DOHH2 (cell line): ENCODE results near the gene PHF21B.

ENCODE experiments used
- H3F3A ChIP-seq: fragments of 200-600 bp; sonication (generic), shearing (Covaris generic); 2 replicates; pipeline ENCODE4 v1.6.0; 2016; ENCODE audit warnings: antibody characterized with exemption, mild to moderate bottlenecking; ENCODE audit not compliant: control insufficient read depth, insufficient read depth
- H3K27ac ChIP-seq: fragments of 200-600 bp; sonication (generic); 2 replicates; pipeline ENCODE4 v1.5.1; 2014; ENCODE audit warnings: low read depth, mild to moderate bottlenecking, low read length, moderate library complexity
- H3K27me3 ChIP-seq: fragments of 200-600 bp; sonication (generic); 2 replicates; pipeline ENCODE4 v1.6.1; 2014; ENCODE audit warnings: mild to moderate bottlenecking, low read length, mixed read lengths; ENCODE audit not compliant: control insufficient read depth
- H3K36me3 ChIP-seq: fragments of 200-600 bp; sonication (generic); 2 replicates; pipeline ENCODE4 v1.6.1; 2014; ENCODE audit warnings: mild to moderate bottlenecking, low read length, moderate library complexity, mixed read lengths; ENCODE audit not compliant: control insufficient read depth
- H3K4me1 ChIP-seq: fragments of 200-600 bp; sonication (generic); 2 replicates; pipeline ENCODE4 v1.6.1; 2014; ENCODE audit warnings: mild to moderate bottlenecking, low read length, mixed read lengths; ENCODE audit not compliant: control insufficient read depth
- H3K4me2 ChIP-seq: fragments of 200-600 bp; sonication (generic); 2 replicates; pipeline ENCODE4 v1.6.0; 2014; ENCODE audit warnings: mild to moderate bottlenecking, low read length, moderate library complexity
- H3K4me3 ChIP-seq: fragments of 200-600 bp; sonication (generic); 2 replicates; pipeline ENCODE4 v1.5.1; 2014; ENCODE audit warnings: mild to moderate bottlenecking, low read length, mixed read lengths
- H3K79me2 ChIP-seq: fragments of 200-600 bp; sonication (generic); 2 replicates; pipeline ENCODE4 v1.6.1; 2014; ENCODE audit warnings: mild to moderate bottlenecking, low read length, mixed read lengths; ENCODE audit not compliant: control insufficient read depth
- H3K9me2 ChIP-seq: fragments of 200-600 bp; sonication (generic); replicated peaks from 2 replicates; pipeline ENCODE4 v1.6.1; 2014; ENCODE audit warnings: mild to moderate bottlenecking, low read length, mixed read lengths; ENCODE audit not compliant: control insufficient read depth
- H3K9me3 ChIP-seq: fragments of 200-600 bp; sonication (generic); 2 replicates; pipeline ENCODE4 v1.6.1; 2014; ENCODE audit warnings: antibody characterized with exemption, low read length, mixed read lengths; ENCODE audit not compliant: control insufficient read depth, insufficient read depth
- H4K20me1 ChIP-seq: fragments of 200-600 bp; sonication (generic); 2 replicates; pipeline ENCODE4 v1.6.0; 2014; ENCODE audit warnings: low read depth, mild to moderate bottlenecking, antibody characterized with exemption, low read length, moderate library complexity; ENCODE audit not compliant: control insufficient read depth, insufficient read depth
- EZH2phosphoT487 ChIP-seq: fragments of 200-600 bp; sonication (generic); IDR thresholded peaks from 2 replicates; pipeline ENCODE4 v1.6.1; 2017; ENCODE audit warnings: borderline replicate concordance, mild to moderate bottlenecking, antibody characterized with exemption, low read length, moderate library complexity, mixed read lengths
- TF ChIP-seq, protein P1 (sequence below): fragments of 200-600 bp; sonication (generic); IDR thresholded peaks from one replicate; pipeline ENCODE4 v1.5.1; 2014; ENCODE audit warnings: antibody characterized with exemption, mild to moderate bottlenecking, low read depth, low read length; ENCODE audit not compliant: poor library complexity, severe bottlenecking

PHF21B gene

DNA sequence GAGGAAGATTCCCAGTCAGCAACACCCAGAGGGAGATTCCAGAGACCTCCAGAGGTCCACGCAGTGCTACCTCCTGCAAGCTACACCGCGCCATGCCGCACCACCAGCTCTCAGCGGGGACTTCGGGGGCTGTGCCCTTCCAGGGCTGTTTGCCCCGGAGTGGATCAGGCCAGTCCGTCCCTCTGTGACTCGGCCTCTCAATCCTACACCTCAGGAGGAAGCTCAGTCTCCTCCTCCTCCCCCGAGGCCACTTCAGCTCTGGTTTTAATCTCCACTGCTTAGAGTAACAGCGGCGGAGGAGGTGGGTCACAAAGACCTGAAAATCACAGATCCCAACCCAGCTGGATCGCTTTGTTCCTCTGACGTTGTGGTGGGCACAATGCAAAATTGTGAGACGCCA lies 68.6 kb downstream of the PHF21B start:
- Histone ChIP-seq H3K36me3 (no peaks in the 10 kb centered on the region), H3K4me3 (no peak overlapping the region), H3K4me1 (no peaks in the 10 kb centered on the region), H3K27ac (no peak overlapping the region), H3K9me3 (no peaks in the 10 kb centered on the region), H3F3A (no peaks in the 10 kb centered on the region), H3K79me2 (no peaks in the 10 kb centered on the region), H3K27me3 (no peaks in the 10 kb centered on the region), H3K4me2 (no peak overlapping the region), H4K20me1 (no peaks in the 10 kb centered on the region), H3K9me2 (no peaks in the 10 kb centered on the region)
- TF ChIP-seq, protein P1, sequence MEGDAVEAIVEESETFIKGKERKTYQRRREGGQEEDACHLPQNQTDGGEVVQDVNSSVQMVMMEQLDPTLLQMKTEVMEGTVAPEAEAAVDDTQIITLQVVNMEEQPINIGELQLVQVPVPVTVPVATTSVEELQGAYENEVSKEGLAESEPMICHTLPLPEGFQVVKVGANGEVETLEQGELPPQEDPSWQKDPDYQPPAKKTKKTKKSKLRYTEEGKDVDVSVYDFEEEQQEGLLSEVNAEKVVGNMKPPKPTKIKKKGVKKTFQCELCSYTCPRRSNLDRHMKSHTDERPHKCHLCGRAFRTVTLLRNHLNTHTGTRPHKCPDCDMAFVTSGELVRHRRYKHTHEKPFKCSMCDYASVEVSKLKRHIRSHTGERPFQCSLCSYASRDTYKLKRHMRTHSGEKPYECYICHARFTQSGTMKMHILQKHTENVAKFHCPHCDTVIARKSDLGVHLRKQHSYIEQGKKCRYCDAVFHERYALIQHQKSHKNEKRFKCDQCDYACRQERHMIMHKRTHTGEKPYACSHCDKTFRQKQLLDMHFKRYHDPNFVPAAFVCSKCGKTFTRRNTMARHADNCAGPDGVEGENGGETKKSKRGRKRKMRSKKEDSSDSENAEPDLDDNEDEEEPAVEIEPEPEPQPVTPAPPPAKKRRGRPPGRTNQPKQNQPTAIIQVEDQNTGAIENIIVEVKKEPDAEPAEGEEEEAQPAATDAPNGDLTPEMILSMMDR, result no peak
- TF ChIP-seq EZH2phosphoT487, result no peak

DNA sequence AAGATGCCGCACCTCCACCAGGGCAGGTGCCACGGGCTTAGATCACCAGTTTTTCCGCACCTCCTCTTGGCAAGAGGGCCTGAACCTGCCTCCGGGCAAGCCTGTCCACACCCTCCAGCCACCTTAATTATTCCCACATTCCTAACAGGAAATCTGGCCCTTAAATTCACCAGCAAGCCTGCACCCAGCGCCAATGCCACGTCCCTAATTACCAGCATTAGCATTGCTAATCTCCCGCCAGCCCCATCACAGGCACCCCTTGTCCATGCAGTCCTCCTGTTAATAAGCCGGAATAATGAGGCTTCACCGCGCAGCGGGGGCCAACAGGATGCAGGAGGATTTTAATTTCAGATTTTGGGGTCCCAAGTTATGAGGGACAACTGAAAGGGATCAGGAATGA lies 69.7 kb downstream of the PHF21B start:
- H3K9me3 ChIP-seq, result no peaks in the 10 kb centered on the region
- H3K79me2 ChIP-seq, result no peaks in the 10 kb centered on the region
- no peak overlapping the region for H3K27ac ChIP-seq
- no peak overlapping the region for H3K4me2 ChIP-seq
- H3K36me3 ChIP-seq, result no peaks in the 10 kb centered on the region
- H4K20me1 ChIP-seq, result no peaks in the 10 kb centered on the region
- TF ChIP-seq, protein P1, result no peak
- TF ChIP-seq EZH2phosphoT487, result no peak
- H3K4me3 ChIP-seq, result no peak overlapping the region
- H3K4me1 ChIP-seq, result no peaks in the 10 kb centered on the region
- H3K9me2 ChIP-seq, result no peaks in the 10 kb centered on the region
- no peaks in the 10 kb centered on the region for H3F3A ChIP-seq
- no peaks in the 10 kb centered on the region for H3K27me3 ChIP-seq

DNA sequence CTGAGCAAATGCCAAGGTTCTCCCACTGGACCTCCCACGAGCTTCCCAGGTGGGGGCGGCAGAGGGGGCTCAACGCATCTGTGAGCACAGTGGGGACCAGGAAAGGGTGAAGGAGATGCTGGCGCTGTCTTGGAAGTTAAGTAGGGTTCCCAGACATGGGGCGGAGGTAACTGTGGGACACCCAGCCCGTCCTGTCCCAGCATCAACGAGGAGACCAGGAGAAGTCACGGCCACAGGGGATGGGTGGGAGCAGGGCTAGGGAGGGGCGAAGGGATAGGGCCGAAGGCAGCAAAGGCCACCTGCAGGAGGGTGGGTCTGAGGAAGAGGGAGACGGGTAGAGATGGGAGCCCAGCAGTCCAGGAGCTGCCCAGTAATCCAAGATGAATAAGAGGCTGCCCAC lies 70.4 kb downstream of the PHF21B start:
- TF ChIP-seq, protein P1, result no peak
- no peak overlapping the region for H3K27ac ChIP-seq
- H3K9me3 ChIP-seq, result no peaks in the 10 kb centered on the region
- H3K4me1 ChIP-seq, result no peaks in the 10 kb centered on the region
- no peaks in the 10 kb centered on the region for H3K27me3 ChIP-seq
- no peaks in the 10 kb centered on the region for H3K79me2 ChIP-seq
- no peaks in the 10 kb centered on the region for H3F3A ChIP-seq
- H3K4me3 ChIP-seq, result no peak overlapping the region
- H4K20me1 ChIP-seq, result no peaks in the 10 kb centered on the region
- H3K36me3 ChIP-seq, result no peaks in the 10 kb centered on the region
- H3K9me2 ChIP-seq, result no peaks in the 10 kb centered on the region
- no peak overlapping the region for H3K4me2 ChIP-seq

GRCh38 chr22:44938886-44939285 lies 70.9 kb downstream of the PHF21B start:
- Histone ChIP-seq H3K79me2 (no peaks in the 10 kb centered on the region), H3K27ac (no peak overlapping the region), H3F3A (no peaks in the 10 kb centered on the region), H4K20me1 (no peaks in the 10 kb centered on the region), H3K9me3 (no peaks in the 10 kb centered on the region), H3K4me1 (no peaks in the 10 kb centered on the region), H3K9me2 (no peaks in the 10 kb centered on the region), H3K27me3 (no peaks in the 10 kb centered on the region), H3K36me3 (no peaks in the 10 kb centered on the region), H3K4me2 (no peak overlapping the region), H3K4me3 (no peak overlapping the region)
- no peak for TF ChIP-seq EZH2phosphoT487
- TF ChIP-seq, protein P1, result no peak
